Duodenal mucosa (tissue), 2 donors: ENCODE measurements around the gene RASA4B.
"Not testable (repeated sequence)": the region's sequence is repeated elsewhere in the genome, so short reads cannot be mapped to it uniquely, and the experiment has no call there.

Source experiments
- H3K27ac ChIP-seq: one replicate; pipeline ENCODE4 v1.7.0; 2013; ENCODE audit warnings: low read depth, low read length
- H3K27me3 ChIP-seq, 2 donors: one replicate each; pipeline ENCODE4 v1.7.0; 2013; ENCODE audit warnings: low read length in 2 of 2, control low read depth in 1 of 2; ENCODE audit not compliant: insufficient read depth in 2 of 2, control insufficient read depth in 1 of 2
- H3K36me3 ChIP-seq, 2 donors: one replicate each; pipeline ENCODE4 v1.7.0; 2013; ENCODE audit warnings: low read length in 2 of 2, control low read depth in 1 of 2; ENCODE audit not compliant: insufficient read depth in 2 of 2, control insufficient read depth in 1 of 2
- H3K4me1 ChIP-seq, 2 donors: one replicate each; pipeline ENCODE4 v1.7.0; 2013; ENCODE audit warnings: low read length in 2 of 2, control low read depth in 1 of 2; ENCODE audit not compliant: insufficient read depth in 2 of 2, control insufficient read depth in 1 of 2
- H3K4me3 ChIP-seq, 2 donors: one replicate each; pipeline ENCODE4 v1.7.0; 2013; ENCODE audit warnings: low read length in 2 of 2, low read depth in 1 of 2
- H3K9ac ChIP-seq, 2 donors: one replicate each; pipeline ENCODE4 v1.7.0; 2013; ENCODE audit warnings: low read length in 2 of 2, low read depth in 1 of 2
- H3K9me3 ChIP-seq, 2 donors: one replicate each; pipeline ENCODE4 v1.7.0; 2013; ENCODE audit warnings: low read length in 2 of 2, control low read depth in 1 of 2; ENCODE audit not compliant: control insufficient read depth in 1 of 2

Gene RASA4B

GRCh38 chr7:102493220-102493935 is 24.2 kb downstream of the RASA4B start:
- not testable (repeated sequence) for H3K36me3 ChIP-seq, H3K9ac ChIP-seq, H3K9me3 ChIP-seq, H3K4me1 ChIP-seq, H3K27ac ChIP-seq, H3K4me3 ChIP-seq, H3K27me3 ChIP-seq

GRCh38 chr7:102490529-102491075 is 27.0 kb downstream of the RASA4B start:
- not testable (repeated sequence) for H3K9ac ChIP-seq, H3K4me1 ChIP-seq, H3K27ac ChIP-seq, H3K9me3 ChIP-seq, H3K27me3 ChIP-seq, H3K4me3 ChIP-seq, H3K36me3 ChIP-seq

GRCh38 chr7:102484317-102484716 is 33.3 kb downstream of the RASA4B start:
- not testable (repeated sequence) for H3K27me3 ChIP-seq, H3K27ac ChIP-seq, H3K36me3 ChIP-seq, H3K4me3 ChIP-seq, H3K9ac ChIP-seq, H3K9me3 ChIP-seq, H3K4me1 ChIP-seq

GRCh38 chr7:102481962-102482361 is 35.6 kb downstream of the RASA4B start:
- H3K9me3 ChIP-seq, H3K9ac ChIP-seq, H3K36me3 ChIP-seq, H3K27ac ChIP-seq, H3K4me3 ChIP-seq, H3K27me3 ChIP-seq, H3K4me1 ChIP-seq: not testable (repeated sequence)

GRCh38 chr7:102479982-102480637 is 37.5 kb downstream of the RASA4B start:
- not testable (repeated sequence) for H3K9me3 ChIP-seq, H3K9ac ChIP-seq, H3K27me3 ChIP-seq, H3K4me3 ChIP-seq, H3K4me1 ChIP-seq, H3K36me3 ChIP-seq, H3K27ac ChIP-seq

- not testable (repeated sequence) for H3K9me3 ChIP-seq, H3K27ac ChIP-seq, H3K9ac ChIP-seq, H3K4me3 ChIP-seq, H3K36me3 ChIP-seq, H3K4me1 ChIP-seq, H3K27me3 ChIP-seq
Observed at GRCh38 chr7:102479209-102479584, 38.4 kb downstream of the RASA4B start.

GRCh38 chr7:102478314-102479208 is 39.0 kb downstream of the RASA4B start, which contains the start of gene POLR2J:
POLR2J (minus strand) TSS chr7:102478922; CDS start chr7:102478860, 62 bp downstream.
- not testable (repeated sequence) for H3K36me3 ChIP-seq, H3K27me3 ChIP-seq, H3K4me1 ChIP-seq, H3K9me3 ChIP-seq, H3K27ac ChIP-seq, H3K4me3 ChIP-seq, H3K9ac ChIP-seq

- H3K27ac ChIP-seq, H3K4me3 ChIP-seq, H3K27me3 ChIP-seq: not testable (repeated sequence)
Observed at GRCh38 chr7:102474736-102475435, 42.7 kb downstream of the RASA4B start.

GRCh38 chr7:102474116-102474515 is 43.5 kb downstream of the RASA4B start:
- H3K27me3 ChIP-seq, result not testable (repeated sequence)

More at GRCh38 chr7:102474736-102475435, 42.7 kb downstream of the RASA4B start:
- not testable (repeated sequence) for H3K9me3 ChIP-seq, H3K9ac ChIP-seq, H3K4me1 ChIP-seq
- peaks cover 0 to 17% of the 10 kb centered on the region in 2 donors for H3K36me3 ChIP-seq

More at GRCh38 chr7:102474116-102474515, 43.5 kb downstream of the RASA4B start:
- H3K9me3 ChIP-seq, H3K27ac ChIP-seq, H3K4me1 ChIP-seq, H3K4me3 ChIP-seq, H3K9ac ChIP-seq: not testable (repeated sequence)
- peaks cover 0 to 17% of the 10 kb centered on the region in 2 donors for H3K36me3 ChIP-seq
